HEK293 (cell line): ENCODE measurements around the gene ACSS2.

Experiments
- ZNF184 ChIP-seq: fragments of 450-650 bp; IDR thresholded peaks from 2 replicates; pipeline ENCODE4 v1.5.1; 2018; ENCODE audit warnings: missing biosample characterization, mild to moderate bottlenecking, missing genetic modification characterization
- ZSCAN30 ChIP-seq: fragments of 450-650 bp; IDR thresholded peaks from 2 replicates; pipeline ENCODE4 v1.5.1; 2018; ENCODE audit warnings: missing biosample characterization, mild to moderate bottlenecking, missing genetic modification characterization, moderate library complexity
- TF ChIP-seq, protein P1 (sequence below): fragments of 450-650 bp; formaldehyde crosslinking; IDR thresholded peaks from 2 replicates; pipeline ENCODE4 v1.5.1; 2016; ENCODE audit warnings: missing biosample characterization, missing genetic modification characterization

DNA sequence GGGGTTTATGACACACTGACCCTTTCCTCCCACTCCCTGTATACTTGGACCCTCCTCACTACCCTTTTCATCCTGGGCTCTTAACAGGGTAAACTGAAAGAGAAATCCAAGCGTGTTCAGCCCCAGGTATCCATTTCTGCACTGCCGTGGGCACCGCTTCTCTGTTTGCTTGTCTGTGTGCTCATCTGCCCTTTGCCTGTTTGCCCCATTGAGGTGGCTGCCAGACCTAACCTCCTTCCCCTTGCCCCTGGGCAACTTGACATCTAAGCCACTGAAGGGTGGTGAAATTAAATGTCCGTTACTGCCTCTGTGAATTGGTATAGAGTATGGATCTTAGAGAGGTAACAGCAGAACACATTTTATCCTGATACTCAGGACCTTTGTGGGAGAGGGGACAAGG, 38.7 kb downstream of the ACSS2 start:
- TF ChIP-seq, protein P1, sequence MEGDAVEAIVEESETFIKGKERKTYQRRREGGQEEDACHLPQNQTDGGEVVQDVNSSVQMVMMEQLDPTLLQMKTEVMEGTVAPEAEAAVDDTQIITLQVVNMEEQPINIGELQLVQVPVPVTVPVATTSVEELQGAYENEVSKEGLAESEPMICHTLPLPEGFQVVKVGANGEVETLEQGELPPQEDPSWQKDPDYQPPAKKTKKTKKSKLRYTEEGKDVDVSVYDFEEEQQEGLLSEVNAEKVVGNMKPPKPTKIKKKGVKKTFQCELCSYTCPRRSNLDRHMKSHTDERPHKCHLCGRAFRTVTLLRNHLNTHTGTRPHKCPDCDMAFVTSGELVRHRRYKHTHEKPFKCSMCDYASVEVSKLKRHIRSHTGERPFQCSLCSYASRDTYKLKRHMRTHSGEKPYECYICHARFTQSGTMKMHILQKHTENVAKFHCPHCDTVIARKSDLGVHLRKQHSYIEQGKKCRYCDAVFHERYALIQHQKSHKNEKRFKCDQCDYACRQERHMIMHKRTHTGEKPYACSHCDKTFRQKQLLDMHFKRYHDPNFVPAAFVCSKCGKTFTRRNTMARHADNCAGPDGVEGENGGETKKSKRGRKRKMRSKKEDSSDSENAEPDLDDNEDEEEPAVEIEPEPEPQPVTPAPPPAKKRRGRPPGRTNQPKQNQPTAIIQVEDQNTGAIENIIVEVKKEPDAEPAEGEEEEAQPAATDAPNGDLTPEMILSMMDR, result no peak
- TF ChIP-seq ZSCAN30 (no peak), ZNF184 (tag by site-specific recombination) (no peak)
